Endodermal cell (in vitro differentiated cells): ENCODE data around the gene RAD23B. TPM values are rescaled to one million over a fixed set of nuclear protein-coding genes. Genes with fewer than 3 reads are reported as not detected.

ENCODE experiments used
- DNase-seq: peaks from one replicate; pipeline ENCODE4 v3.0.0-alpha.2; 2017
- H3K27ac ChIP-seq: 2 replicates; pipeline ENCODE4 v1.5.1; 2013; ENCODE audit warnings: mild to moderate bottlenecking, low read depth, low read length, moderate library complexity
- H3K27me3 ChIP-seq: 2 replicates; pipeline ENCODE4 v1.6.1; 2013; ENCODE audit warnings: mild to moderate bottlenecking, low read length, moderate library complexity; ENCODE audit not compliant: insufficient read depth, control insufficient read depth, poor library complexity, severe bottlenecking
- H3K36me3 ChIP-seq: 2 replicates; pipeline ENCODE4 v1.7.0; 2013; ENCODE audit warnings: mild to moderate bottlenecking, low read length, moderate library complexity; ENCODE audit not compliant: control insufficient read depth, insufficient read depth
- H3K4me1 ChIP-seq: one replicate; pipeline ENCODE4 v1.7.0; 2013; ENCODE audit warnings: low read length; ENCODE audit not compliant: control insufficient read depth, insufficient read depth
- H3K4me3 ChIP-seq: 2 replicates; pipeline ENCODE4 v1.5.1; 2013; ENCODE audit warnings: mild to moderate bottlenecking, low read length, moderate library complexity
- H3K9ac ChIP-seq: 2 replicates; pipeline ENCODE4 v1.6.1; 2013; ENCODE audit warnings: mild to moderate bottlenecking, low read length, moderate library complexity; ENCODE audit not compliant: poor library complexity, severe bottlenecking; ENCODE audit errors: extremely low read depth
- H3K9me3 ChIP-seq: 2 replicates; pipeline ENCODE4 v1.6.1; 2013; ENCODE audit warnings: mild to moderate bottlenecking, low read length, moderate library complexity; ENCODE audit not compliant: control insufficient read depth
- H3K27ac Mint-ChIP-seq: 2 replicates; pipeline ENCODE4 v1.8.0; 2020; ENCODE audit warnings: mixed read lengths
- H3K27me3 Mint-ChIP-seq: 2 replicates; pipeline ENCODE4 v1.8.0; 2021; ENCODE audit warnings: mild to moderate bottlenecking, mixed read lengths; ENCODE audit not compliant: insufficient read depth
- H3K36me3 Mint-ChIP-seq: 2 replicates; pipeline ENCODE4 v1.8.0; 2020; ENCODE audit warnings: low read depth, mixed read lengths
- H3K4me1 Mint-ChIP-seq: 2 replicates; pipeline ENCODE4 v1.8.0; 2020; ENCODE audit warnings: mixed read lengths
- H3K4me3 Mint-ChIP-seq: 2 replicates; pipeline ENCODE4 v1.8.0; 2020; ENCODE audit warnings: mild to moderate bottlenecking, moderate library complexity, mixed read lengths
- H3K9me3 Mint-ChIP-seq: 2 replicates; pipeline ENCODE4 v1.8.0; 2020; ENCODE audit warnings: mild to moderate bottlenecking, mixed read lengths
- WGBS, 2 experiments: methylation state at CpG; one replicate each; pipeline versions ENCODE4 v1.1.5 to v1.1.7; 2013; ENCODE audit warnings: missing lambda C conversion rate in 2 of 2, mixed read lengths in 1 of 2; ENCODE audit not compliant: insufficient coverage in 1 of 2, insufficient read length in 1 of 2; 5-methylcytosine and 5-hydroxymethylcytosine counted together
- total RNA-seq, 2 donors: library from RNA; stranded (reverse); fragmentation: NEBNext Ultra II Directional in 1 of 2; extraction: Animal tissue kit (Norgen Biotek cat#: 25700) in 1 of 2; gene quantifications; 2 replicates in 1 of 2; 3 replicates in 1 of 2; pipeline ENCODE4 v1.2.1, GENCODE V29; 2021
- TF ChIP-seq, protein P1 (sequence below): fragments of 200-600 bp; sonication (generic); conservative IDR thresholded peaks from 2 replicates; pipeline ENCODE4 v1.5.0; 2021; ENCODE audit warnings: antibody characterized with exemption, mild to moderate bottlenecking

Gene RAD23B
- total RNA-seq, 2 donors from 2014 or later, result 154 to 167 TPM

GRCh38 chr9:107307331-107307730 lies 24.3 kb downstream of the RAD23B start:
- H3K9ac ChIP-seq, result no peak overlapping the region
- Mint-ChIP-seq H3K9me3 (no peaks in the 10 kb centered on the region), H3K27me3 (no peaks in the 10 kb centered on the region), H3K4me3 (no peak overlapping the region), H3K27ac (no peak overlapping the region), H3K36me3 (peaks cover 69% of the 10 kb centered on the region), H3K4me1 (peaks cover 26% of the 10 kb centered on the region)
- no peak for DNase-seq
- WGBS, 2 experiments, result 100% methylated on average over 1 of the region's 1 CpG
- no peaks in the 10 kb centered on the region for H3K9me3 ChIP-seq
- H3K27me3 ChIP-seq, result no peaks in the 10 kb centered on the region
- peaks cover 92% of the 10 kb centered on the region for H3K36me3 ChIP-seq
- peaks cover 6% of the 10 kb centered on the region for H3K4me1 ChIP-seq
- TF ChIP-seq, protein P1, sequence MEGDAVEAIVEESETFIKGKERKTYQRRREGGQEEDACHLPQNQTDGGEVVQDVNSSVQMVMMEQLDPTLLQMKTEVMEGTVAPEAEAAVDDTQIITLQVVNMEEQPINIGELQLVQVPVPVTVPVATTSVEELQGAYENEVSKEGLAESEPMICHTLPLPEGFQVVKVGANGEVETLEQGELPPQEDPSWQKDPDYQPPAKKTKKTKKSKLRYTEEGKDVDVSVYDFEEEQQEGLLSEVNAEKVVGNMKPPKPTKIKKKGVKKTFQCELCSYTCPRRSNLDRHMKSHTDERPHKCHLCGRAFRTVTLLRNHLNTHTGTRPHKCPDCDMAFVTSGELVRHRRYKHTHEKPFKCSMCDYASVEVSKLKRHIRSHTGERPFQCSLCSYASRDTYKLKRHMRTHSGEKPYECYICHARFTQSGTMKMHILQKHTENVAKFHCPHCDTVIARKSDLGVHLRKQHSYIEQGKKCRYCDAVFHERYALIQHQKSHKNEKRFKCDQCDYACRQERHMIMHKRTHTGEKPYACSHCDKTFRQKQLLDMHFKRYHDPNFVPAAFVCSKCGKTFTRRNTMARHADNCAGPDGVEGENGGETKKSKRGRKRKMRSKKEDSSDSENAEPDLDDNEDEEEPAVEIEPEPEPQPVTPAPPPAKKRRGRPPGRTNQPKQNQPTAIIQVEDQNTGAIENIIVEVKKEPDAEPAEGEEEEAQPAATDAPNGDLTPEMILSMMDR, result no peak
- no peak overlapping the region for H3K27ac ChIP-seq
- H3K4me3 ChIP-seq, result no peak overlapping the region

- TF ChIP-seq, protein P1, result no peak
- H3K36me3 Mint-ChIP-seq, result peaks cover 74% of the 10 kb centered on the region
- H3K27me3 Mint-ChIP-seq, result no peaks in the 10 kb centered on the region
- Histone ChIP-seq H3K9ac (no peak overlapping the region), H3K36me3 (peaks cover 93% of the 10 kb centered on the region), H3K4me3 (peak overlapping the region; percentile 54), H3K27me3 (no peaks in the 10 kb centered on the region), H3K9me3 (no peaks in the 10 kb centered on the region), H3K27ac (no peak overlapping the region), H3K4me1 (peaks cover 6% of the 10 kb centered on the region)
- DNase-seq, result no peak
- peaks cover 26% of the 10 kb centered on the region for H3K4me1 Mint-ChIP-seq
- whole genome bisulfite sequencing, 2 experiments, result 0% methylated on average over 1 of the region's 1 CpG
- H3K27ac Mint-ChIP-seq, result peak overlapping the region; percentile 59
- no peaks in the 10 kb centered on the region for H3K9me3 Mint-ChIP-seq
- no peak overlapping the region for H3K4me3 Mint-ChIP-seq
These were observed 25.4 kb downstream of the RAD23B start for GRCh38 chr9:107308461-107308860.

DNA sequence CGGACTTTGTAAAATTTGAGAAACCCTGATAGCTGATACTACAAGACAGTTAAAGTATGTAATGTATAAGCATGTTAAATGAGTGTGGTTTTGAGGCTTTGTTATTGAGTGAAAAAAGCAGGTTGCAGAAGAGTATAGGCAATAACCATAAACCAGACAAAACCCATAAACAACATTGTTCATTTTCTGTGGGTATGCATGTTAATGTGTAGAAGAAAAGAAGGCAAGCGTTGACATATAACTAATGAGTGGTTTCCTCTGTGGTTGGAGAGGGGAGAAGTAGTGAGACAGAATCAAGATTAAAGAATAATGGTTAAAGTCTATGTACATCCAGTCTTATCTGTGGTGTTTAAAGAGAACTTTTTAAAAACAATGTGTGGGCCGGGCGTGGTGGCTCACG lies 26.2 kb downstream of the RAD23B start:
- DNase-seq, result no peak
- Mint-ChIP-seq H3K9me3 (no peaks in the 10 kb centered on the region), H3K4me1 (peaks cover 26% of the 10 kb centered on the region), H3K27ac (peak overlapping the region; percentile 0), H3K27me3 (no peaks in the 10 kb centered on the region), H3K36me3 (peaks cover 74% of the 10 kb centered on the region), H3K4me3 (no peak overlapping the region)
- TF ChIP-seq, protein P1, result no peak
- peak overlapping the region; percentile 54 for H3K4me3 ChIP-seq
- H3K4me1 ChIP-seq, result peaks cover 6% of the 10 kb centered on the region
- H3K27ac ChIP-seq, result no peak overlapping the region
- 93 to 100% methylated on average over 4 to 5 of the region's 5 CpGs for WGBS, 2 experiments
- no peaks in the 10 kb centered on the region for H3K27me3 ChIP-seq
- H3K9me3 ChIP-seq, result no peaks in the 10 kb centered on the region
- H3K9ac ChIP-seq, result no peak overlapping the region
- peaks cover 93% of the 10 kb centered on the region for H3K36me3 ChIP-seq
